HG03571 (cell line): ENCODE results near the gene ATP6V1C2.
"Not testable (repeated sequence)": the region's sequence is repeated elsewhere in the genome, so short reads cannot be mapped to it uniquely, and the experiment has no call there.

ENCODE experiments used
- ATAC-seq: cut with Tn5 transposase; IDR thresholded peaks from one replicate; pipeline ENCODE4 v1.9.1; 2021; ENCODE audit not compliant: unreplicated experiment

Gene ATP6V1C2

DNA sequence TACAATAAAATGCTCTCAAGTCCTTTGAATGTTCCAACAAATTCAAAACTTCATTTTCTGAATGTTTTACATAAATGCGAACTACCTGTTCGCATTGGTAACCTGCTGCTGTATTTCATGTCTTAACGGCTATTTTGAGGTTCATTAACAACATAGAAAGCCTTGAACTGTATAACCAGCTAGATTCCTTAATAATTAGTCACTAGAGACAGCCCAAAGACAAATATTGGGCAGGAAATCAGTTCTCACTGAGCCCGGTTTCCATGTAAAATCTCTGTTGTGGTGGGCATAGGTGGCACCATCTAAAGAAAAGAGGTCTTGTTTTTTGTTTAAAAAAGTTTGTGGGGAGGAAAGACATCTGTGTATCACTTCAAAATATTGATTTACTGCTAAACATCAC is 62.0 kb downstream of the ATP6V1C2 start:
- no peak for ATAC-seq

DNA sequence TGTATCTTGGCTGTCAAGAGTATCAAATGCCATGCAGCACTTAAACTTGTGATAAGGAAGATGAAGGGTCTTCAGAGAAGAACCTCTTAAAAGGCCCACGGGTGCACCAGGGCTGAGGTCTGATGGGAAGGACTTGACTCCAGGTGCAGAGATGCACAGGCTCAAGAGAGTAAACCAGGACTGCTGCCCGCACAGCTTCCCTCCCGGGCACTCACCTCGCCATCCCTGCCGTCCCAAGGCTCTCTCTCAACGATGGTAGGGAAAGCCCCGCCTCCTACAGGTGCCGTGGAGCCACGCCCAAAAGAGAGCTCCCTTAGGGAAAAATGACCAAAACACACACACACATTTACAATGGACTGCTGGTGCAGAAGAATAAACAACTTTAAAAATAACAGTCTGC is 63.3 kb downstream of the ATP6V1C2 start:
- ATAC-seq, result no peak

DNA sequence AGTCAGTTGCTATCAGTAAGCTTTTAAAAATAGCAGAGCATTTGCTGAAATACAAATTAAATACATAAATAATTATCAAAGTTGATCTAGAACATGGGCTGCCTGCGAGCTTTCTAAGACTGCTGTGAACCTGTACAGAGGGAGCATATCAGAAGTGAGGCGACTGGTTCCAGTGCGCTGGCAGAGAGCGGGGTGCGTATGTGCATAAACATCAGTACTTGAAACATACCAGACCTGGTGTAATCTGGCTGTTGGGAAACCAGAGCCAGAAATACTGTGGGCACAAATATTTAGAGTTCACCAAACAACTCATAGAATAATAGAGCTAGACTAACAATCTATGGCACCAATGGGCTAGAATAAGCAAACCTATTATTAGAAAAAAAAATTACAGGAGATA is 63.8 kb downstream of the ATP6V1C2 start:
- no peak for ATAC-seq

DNA sequence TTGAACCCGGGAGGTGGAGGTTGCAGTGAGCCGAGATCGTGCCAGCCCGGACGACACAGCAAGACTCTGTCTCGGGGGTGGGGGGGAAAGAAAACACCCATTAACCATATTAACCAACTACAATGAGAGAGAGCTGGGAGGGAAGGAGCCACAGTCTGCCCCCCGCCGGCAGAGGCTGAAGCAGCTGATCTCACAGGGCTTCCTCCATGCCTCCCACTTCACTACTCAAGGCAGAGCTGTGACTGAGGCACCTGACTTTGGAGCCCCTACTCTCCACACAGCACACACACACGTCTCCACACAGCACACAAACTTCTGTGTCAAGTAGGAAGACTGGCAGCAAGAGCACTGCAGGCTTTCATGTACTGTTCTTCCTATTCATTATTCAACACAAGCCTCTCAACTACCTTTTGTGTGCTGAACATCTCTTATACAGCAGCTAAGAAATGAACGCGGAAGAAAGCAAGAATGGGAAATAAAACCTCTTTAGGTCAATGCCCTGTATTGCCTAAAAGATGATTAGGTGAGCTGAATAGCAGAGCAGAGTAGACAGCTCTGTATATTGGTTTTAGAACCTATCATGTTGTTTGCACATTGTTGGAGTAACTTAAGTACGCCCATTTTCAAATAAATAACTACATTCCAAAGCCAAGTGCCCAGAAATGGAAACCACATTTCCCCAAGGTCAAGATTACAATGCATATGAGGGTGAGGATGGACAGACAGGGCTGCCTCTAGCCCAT is 65.0 kb downstream of the ATP6V1C2 start:
- ATAC-seq, result no peak

DNA sequence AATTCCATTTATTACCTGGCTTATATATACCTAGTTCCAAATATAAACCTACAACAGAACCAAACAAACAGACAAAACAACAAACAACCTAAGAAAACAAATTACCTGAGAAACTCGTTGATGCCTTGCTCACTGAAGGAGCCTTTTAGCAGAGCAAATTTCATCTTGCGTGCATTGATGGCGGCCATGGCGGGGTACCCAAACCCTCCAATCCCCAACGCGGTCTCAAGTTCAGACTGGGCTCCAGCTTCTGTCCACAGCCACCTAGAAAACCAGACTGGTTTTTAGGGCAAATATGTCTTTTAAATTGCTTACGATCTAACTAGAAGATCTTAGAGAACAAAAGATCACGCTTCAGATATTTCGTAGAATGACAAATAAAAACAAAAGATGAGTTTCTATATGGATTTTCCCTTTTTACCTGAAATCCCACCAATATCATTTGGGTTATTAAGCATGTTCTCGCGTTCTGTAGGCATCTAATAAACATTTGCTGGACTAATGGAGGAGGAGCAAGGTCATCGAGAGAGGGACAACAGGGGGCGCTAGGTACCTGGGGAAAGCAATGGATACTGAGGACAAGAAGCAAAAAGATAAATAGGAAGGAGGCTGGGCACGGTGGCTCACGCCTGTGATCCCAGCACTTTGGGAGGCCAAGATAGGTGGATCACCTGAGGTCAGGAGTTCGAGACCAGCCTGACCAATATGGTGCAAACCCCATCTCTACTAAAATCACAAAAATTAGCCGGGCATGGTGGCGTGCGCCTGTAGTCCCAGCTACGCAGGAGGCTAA is 65.9 kb downstream of the ATP6V1C2 start:
- ATAC-seq, result no peak

DNA sequence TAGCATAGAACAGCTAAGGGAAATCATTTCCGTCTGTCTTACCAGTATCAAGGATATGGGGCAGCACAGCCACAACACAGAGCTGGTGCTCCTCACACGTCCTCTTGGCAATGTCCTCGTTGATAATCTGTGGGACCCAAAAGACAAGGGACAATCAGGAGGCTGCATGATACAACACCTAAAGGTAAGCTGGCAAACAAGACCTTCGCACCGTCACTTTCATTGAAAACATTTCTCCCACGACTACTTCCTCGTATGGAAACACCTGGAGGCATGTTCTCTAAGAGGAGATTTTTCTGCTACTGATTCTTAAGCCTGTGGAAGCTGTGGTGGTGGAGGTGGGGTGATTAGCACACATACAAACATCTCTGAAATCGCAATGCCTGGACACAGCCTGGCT is 67.4 kb downstream of the ATP6V1C2 start:
- no peak for ATAC-seq

DNA sequence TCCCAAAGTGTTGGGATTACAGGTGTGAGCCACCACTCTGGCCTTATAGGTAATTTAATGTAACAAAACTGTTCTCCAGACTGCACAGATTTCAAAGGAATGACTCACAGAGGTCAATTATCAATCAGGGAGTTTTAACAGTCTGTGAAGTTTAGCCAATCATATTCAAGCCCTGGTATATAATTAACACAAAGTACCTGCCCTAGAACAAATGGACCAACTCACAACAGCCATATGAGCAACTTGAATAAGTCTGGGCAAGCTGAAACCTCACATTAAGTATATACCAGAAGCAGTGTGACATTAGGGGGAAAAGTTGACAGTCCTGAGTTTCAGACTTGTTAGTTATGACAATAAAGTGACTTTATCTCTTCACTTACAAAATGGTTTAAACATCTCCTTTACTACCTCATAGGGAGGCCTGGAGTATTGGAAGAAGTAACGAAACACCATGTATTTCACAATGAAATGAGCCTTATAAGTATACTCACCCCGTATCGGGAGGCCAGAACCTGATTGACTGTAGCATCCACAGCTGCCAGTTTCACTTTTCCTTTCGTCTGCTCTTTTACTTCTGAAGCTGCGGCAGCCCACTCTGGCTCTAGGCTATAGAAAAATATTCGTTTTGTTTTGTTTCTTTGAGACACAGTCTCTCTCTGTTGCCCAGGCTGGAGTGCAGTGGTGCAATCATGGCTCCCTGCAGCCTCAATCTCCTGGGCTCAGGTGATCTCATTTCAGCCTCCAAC is 69.0 kb downstream of the ATP6V1C2 start:
- ATAC-seq, result peak; percentile 89

DNA sequence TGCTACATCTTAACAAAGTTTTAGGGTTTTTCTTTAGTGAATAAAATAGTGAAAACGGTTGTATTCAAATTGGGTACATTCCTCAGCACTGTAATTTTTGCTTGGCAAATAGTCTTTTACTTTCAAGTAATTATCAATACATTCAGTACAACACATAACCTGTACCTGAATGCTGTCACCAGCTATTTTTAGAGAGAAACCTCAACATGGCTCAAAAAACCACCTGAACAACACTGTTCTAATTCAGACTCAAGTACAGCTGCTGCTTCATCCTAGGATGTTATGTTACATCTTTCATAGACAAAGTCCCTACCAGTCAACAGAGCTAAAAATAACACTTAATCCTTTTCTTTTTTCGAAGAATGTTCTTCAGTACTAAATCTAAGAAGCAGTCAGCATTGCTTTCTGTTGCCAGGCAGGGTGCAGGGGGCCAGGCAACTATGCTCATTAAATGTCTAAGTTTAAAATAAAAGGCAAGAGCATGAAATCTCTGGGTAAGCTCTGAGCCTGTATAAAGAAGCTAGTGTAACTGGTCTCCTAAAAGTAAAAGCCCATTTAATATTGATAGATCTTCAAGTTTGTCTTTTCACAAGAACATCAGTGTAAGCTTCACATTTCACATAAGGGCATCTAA is 70.7 kb downstream of the ATP6V1C2 start:
- ATAC-seq, result no peak

DNA sequence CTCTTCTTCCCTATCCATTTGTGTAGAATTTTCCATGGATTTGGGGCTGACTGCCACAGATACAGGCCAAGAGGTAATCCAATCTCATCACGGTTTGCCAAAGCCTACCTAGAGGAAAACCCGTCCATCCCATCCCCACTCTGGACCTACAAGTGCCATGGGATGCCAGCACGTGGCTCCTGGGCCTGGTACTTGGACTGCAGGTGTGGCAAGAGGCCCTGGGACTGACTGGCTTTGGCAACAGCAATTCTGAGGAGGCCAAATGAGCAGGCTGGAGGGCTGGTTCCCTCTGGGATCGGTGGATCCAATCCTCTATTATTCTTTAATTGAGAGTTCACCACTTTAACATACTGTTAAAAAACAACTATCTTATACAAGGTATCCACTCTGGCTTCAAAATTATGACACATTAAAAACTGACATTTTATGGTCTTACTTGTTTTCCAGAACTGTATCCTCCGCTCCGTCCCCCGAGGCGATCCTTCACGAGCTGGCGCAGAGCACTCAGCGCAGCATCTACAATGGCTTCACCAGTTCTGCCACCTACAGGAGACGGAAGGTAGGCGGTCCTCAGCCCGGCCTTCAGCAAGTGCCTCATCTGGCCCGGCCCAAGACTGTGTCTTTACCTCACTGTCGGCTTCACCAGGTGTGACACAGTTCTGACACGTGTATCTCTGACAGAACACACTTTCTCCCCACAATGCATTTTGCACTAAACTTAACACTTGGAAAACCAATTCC is 71.4 kb downstream of the ATP6V1C2 start:
- ATAC-seq, result no peak

DNA sequence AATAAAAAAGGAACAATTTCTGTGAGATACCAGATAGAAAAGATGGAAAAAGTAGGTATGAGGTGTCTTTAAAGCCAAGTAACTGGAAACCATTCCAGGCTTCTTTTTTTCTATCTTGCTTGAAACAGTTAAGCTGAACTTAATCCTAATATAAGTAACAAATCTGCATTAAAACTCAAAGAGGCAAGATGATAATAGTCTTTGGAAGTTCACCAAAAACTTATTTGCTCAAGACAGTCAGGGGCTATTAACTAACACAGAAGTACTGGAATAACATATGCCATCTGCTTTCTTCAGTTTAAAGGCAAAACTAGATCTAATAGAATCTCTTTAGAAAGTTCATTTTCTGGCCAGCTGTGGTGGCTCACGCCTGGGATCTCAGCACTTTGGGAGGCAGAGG is 72.4 kb downstream of the ATP6V1C2 start:
- no peak for ATAC-seq

DNA sequence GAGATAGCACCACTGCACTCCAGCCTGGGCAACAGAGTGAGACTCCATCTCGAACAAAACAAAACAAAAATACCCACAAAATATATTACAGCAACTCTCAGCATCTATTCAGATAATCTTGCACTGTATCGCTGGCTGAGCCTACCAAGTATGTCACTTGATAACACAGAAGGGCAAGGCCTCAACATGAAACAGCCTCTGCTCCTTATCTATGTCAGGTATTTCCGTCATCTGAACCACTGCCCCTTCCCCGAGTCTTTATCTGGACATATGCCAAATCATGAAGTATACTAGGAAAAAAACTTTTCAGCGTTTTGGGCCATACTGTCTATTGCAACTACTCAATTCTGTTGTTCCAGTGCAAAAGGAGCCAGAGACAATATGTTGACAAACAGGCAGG is 73.4 kb downstream of the ATP6V1C2 start:
- ATAC-seq, result no peak

DNA sequence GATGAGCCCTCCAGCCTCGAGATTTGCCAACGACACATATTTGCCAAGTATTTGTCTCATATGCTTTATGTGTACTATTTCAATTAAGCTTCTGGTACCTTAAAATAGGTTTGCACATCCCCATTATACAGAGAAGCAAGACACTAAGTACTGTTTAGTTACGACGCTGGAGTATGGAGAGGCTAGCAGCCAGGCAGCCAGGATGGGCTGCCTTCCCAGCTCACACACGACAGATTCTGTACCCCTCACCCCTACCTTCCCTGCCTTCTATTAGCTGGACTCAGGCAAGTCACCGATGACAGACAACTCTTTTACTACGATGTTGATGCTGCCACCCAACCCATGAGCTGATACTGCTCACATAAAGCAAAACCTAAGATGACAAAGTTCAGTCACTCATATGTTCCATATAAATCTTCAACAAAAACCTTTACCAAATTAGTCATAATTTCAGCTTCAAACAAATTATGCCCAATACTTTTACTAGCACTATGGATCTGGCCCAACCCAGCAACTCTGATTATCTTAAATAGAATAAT is 74.1 kb downstream of the ATP6V1C2 start:
- no peak for ATAC-seq

DNA sequence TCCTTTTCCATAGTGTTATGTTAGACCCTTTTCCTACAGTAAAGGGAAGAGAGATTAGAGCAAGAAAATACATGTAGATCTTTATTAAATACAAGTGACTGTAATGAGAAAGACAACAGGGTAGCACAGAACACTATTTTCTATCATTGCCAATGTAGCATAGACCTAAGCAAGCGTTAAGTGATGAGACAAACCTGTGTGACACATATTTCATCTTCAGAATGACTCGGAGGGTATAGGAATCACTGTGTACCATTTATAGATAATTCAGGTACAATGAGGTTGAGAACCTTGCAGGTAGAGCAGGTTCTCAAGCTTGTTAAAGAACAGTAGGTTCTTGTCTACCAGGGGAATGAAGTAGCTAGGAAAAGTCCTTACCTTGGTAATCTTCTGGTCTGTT is 75.3 kb downstream of the ATP6V1C2 start:
- no peak for ATAC-seq

DNA sequence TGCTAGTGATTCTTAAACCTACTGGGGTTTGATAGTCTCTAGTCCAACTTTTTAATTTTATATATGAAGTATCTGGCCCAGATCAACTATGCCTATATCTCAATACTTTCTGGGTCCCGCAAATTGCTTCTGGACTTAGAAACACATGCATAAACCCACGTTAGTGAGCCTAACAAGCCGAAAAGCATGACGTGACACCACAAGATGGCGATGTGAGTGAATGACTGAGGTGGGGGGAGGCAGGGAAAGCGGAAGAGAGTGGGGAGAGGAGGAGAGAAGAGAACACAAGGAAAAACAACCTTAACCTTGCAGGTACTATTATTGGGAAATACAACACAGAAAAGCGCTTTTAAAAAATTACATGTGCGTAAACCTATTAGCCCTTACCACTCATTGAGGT is 77.4 kb downstream of the ATP6V1C2 start:
- ATAC-seq, result no peak

DNA sequence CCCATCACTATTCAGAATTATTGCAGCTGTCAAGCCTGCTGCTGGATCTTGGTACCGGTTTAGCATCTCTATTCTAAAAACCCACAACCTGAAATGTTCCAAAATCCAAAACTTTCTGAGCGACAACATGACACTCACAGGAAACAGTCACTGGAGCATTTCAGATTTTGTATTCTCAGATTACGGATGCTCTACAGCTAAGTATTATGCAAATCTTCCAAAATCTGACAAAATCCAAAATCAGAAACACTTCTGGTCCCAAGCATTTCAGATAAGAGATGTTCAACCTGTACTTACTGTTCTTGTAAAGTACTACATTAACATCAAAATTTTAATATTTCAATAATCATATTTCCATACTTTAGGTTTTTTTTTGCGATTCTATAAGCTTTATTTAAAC is 78.7 kb downstream of the ATP6V1C2 start:
- ATAC-seq, result no peak

DNA sequence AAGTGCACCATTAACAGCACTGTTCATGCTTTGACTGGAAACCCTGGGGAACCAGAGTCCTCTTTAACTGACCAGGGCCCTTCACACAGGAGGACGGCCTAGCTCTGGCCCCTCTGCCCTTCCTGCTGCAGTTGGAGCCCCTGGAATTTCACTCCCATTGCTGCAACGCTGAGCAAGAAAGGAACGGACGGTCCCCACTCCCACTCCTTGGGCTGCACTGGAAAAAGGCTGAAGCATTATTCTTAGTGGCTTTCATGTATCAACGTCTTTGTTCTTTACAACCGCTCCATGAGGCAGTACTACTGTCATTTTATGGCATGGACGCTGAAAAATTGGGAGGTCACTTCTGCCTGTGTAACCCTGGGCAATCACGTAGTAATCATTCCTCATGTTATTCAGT is 81.2 kb downstream of the ATP6V1C2 start:
- ATAC-seq, result no peak

DNA sequence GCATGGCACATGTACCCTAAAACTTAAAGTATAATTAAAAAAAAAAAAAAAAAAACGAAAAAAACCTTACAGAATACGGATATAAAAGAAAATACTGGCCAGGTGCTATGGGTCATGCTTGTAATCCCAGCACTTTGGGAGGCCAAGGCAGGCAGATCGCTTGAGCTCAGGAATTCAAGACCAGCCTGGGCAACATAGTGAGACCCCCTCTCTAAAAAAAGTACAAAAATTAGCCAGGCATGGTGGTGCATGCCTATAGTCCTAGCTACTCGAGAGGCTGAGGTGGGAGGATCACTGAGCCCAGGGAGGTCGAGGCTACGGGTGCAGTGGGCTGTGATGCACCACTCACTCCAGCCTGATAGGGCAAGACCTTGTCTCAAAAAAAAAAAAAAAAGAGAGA is 84.6 kb downstream of the ATP6V1C2 start:
- ATAC-seq, result not testable (repeated sequence)

DNA sequence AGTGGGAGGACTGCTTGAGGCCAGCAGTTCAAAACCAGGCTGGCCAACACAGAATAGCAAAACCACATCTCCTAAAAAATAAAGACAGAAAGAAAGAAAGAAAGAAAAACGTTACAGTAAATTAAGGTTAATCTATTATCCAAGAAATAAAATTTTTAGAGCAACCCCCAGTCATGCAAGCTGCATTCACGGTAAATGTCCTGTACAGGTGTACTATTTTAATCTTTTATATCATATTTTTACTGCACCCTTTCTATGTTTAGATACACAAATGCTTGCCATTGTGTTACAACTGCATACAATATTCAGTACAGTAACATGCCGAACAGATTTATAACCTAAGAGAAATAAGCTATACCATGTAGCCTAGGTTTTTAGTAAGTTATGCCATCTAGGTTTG is 85.1 kb downstream of the ATP6V1C2 start:
- ATAC-seq, result no peak

DNA sequence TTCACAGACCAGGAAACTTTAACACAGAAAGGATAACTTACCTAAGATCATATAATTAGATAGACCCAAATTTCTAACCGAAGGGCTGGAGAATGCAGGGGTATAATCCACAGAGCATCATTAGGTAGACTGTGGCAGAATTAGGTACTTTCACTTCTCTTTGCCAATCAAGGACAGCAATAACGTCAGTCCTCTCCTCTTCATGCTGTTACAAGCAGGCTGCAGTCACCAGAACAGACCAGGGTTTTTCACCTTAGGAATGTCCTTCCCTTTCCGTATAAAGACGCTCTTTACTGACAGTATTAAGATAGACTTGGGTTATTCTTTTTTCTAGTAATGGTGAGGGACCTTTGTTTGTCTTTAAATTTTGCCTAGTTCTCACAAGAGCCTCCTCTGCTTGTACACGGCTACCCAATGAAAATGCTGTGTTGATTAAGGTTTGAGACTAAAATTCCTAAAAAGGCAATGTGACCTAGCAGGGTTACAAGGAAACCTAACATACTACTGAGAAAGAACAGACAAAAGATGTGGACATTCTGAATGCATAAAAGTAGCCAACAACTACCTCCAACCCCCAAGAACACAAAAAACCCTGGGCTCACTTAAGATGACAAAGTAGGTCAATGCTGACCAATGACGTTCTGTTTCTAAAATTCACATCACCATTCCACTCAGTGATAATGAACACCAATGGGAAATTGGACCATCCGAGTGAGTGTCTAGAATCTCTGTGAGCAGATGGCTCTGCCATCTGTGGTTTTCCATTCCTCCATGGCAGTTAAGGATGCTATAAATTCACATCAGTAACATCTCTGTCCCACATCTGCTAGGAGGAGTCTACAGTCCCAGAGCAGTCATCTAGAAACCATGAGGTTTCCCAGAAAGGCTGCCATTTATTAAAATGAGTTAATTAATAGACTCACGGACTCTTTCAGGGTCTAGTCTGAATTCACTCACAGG is 89.1 kb downstream of the ATP6V1C2 start:
- peak; percentile 43 for ATAC-seq
